ENCODE measurements around the gene TRABD. TPM values are rescaled to one million over a fixed set of nuclear protein-coding genes. Genes with fewer than 3 reads are reported as not detected.

Gene TRABD
- total RNA-seq, 1 experiment from 2014 or later: 55.7 TPM

DNA sequence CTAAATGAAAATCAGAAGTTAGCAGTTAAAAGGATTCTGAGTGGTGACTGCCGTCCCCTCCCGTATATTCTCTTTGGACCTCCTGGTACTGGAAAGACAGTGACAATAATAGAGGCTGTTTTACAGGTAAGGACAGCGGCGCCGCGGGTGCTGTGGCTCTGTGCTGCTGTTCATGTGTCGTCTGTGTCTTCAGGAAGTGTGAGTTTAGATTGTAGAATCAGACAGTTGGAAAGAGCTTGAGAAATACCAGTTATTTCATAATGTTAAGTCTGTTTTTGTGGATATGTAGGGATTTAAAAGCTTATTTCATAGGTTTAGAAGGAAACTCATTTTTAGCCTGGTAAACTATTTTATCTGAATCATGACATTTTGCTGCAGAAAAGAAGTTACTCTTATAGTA lies 42.6 kb upstream of the TRABD start:
- BruUV-seq (replicated peaks): no TSS peak
- H3K27ac ChIP-seq (ENCODE audit: low read length): no peak overlapping the region
- ATAC-seq (no peak), DNase-seq (ENCODE audit: low read depth, low spot score) (no peak)
- CTCF ChIA-PET: no interaction called here
- no peaks in the 10 kb centered on the region for H3K27me3 ChIP-seq (ENCODE audit: control insufficient read depth, insufficient read depth, low read length)
- H3K4me3 ChIP-seq (ENCODE audit: low read depth in 2 of 2, low read length in 2 of 2): no peak overlapping the region
- TF ChIP-seq TCF7L2 (IDR thresholded peaks at IDR 0.05; ENCODE audit: low read depth, low read length) (no peak), POLR2AphosphoS5 (IDR thresholded peaks at IDR 0.05; ENCODE audit: low read depth, low read length) (no peak), SIN3A (IDR thresholded peaks at IDR 0.05; ENCODE audit: borderline replicate concordance, insufficient read depth, low read depth, low read length) (no peak)
- TF ChIP-seq, protein P1, sequence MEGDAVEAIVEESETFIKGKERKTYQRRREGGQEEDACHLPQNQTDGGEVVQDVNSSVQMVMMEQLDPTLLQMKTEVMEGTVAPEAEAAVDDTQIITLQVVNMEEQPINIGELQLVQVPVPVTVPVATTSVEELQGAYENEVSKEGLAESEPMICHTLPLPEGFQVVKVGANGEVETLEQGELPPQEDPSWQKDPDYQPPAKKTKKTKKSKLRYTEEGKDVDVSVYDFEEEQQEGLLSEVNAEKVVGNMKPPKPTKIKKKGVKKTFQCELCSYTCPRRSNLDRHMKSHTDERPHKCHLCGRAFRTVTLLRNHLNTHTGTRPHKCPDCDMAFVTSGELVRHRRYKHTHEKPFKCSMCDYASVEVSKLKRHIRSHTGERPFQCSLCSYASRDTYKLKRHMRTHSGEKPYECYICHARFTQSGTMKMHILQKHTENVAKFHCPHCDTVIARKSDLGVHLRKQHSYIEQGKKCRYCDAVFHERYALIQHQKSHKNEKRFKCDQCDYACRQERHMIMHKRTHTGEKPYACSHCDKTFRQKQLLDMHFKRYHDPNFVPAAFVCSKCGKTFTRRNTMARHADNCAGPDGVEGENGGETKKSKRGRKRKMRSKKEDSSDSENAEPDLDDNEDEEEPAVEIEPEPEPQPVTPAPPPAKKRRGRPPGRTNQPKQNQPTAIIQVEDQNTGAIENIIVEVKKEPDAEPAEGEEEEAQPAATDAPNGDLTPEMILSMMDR (IDR thresholded peaks at IDR 0.05): no peak
- TF ChIP-seq, protein P2, sequence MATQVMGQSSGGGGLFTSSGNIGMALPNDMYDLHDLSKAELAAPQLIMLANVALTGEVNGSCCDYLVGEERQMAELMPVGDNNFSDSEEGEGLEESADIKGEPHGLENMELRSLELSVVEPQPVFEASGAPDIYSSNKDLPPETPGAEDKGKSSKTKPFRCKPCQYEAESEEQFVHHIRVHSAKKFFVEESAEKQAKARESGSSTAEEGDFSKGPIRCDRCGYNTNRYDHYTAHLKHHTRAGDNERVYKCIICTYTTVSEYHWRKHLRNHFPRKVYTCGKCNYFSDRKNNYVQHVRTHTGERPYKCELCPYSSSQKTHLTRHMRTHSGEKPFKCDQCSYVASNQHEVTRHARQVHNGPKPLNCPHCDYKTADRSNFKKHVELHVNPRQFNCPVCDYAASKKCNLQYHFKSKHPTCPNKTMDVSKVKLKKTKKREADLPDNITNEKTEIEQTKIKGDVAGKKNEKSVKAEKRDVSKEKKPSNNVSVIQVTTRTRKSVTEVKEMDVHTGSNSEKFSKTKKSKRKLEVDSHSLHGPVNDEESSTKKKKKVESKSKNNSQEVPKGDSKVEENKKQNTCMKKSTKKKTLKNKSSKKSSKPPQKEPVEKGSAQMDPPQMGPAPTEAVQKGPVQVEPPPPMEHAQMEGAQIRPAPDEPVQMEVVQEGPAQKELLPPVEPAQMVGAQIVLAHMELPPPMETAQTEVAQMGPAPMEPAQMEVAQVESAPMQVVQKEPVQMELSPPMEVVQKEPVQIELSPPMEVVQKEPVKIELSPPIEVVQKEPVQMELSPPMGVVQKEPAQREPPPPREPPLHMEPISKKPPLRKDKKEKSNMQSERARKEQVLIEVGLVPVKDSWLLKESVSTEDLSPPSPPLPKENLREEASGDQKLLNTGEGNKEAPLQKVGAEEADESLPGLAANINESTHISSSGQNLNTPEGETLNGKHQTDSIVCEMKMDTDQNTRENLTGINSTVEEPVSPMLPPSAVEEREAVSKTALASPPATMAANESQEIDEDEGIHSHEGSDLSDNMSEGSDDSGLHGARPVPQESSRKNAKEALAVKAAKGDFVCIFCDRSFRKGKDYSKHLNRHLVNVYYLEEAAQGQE (IDR thresholded peaks at IDR 0.05; ENCODE audit: insufficient read depth in 1 of 2, low read depth in 2 of 2, low read length in 1 of 2): no peak
- peaks cover 3% of the 10 kb centered on the region; the same call in 1 of the 2 replicates for H3K4me1 ChIP-seq (ENCODE audit: control insufficient read depth, insufficient read depth, low read length)
- intact Hi-C loops (cut with micrococcal nuclease; ENCODE audit: unreplicated experiment): no loop called here
- no peaks in the 10 kb centered on the region for H3K9me3 ChIP-seq (ENCODE audit: control insufficient read depth, insufficient read depth, low read depth, low read length)
- in situ Hi-C loops (cut with HindIII; ENCODE audit: low pct_unique_long_range_greater_than_20kb, low sequenced_read_pairs): no loop called here
- H3K36me3 ChIP-seq (ENCODE audit: control insufficient read depth, insufficient read depth, low read length): no peaks in the 10 kb centered on the region
- POLR2A ChIA-PET: no interaction called here

DNA sequence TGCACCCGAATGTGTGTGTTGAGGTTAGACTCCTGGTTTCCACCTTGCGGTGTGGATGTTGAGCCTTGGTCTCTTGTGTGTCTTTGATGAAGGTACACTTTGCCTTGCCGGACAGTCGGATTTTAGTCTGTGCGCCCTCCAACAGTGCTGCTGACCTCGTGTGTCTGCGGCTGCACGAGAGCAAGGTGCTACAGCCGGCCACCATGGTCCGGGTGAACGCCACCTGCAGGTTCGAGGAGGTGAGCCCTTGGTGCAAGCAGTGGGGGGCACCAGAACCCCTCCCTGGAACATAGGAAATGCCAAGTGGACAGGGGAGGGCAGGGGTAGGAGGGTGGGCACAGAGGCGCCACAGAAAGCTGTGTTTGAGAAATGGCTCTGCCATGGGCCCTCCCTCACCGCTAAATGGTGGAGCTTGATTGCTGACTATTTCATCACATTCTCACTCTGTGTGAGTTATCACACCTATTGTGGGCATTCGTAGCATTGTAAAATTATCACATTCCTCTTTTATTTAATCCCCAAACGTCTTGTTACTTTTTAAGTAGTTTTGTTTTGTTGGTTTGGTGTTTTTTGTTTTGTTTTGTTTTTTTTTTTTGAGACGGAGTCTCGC lies 41.6 kb upstream of the TRABD start:
- no peaks in the 10 kb centered on the region for H3K36me3 ChIP-seq (ENCODE audit: control insufficient read depth, insufficient read depth, low read length)
- peaks cover 3% of the 10 kb centered on the region; the same call in 1 of the 2 replicates for H3K4me1 ChIP-seq (ENCODE audit: control insufficient read depth, insufficient read depth, low read length)
- intact Hi-C loops (cut with micrococcal nuclease; ENCODE audit: unreplicated experiment): no loop called here
- no peaks in the 10 kb centered on the region for H3K27me3 ChIP-seq (ENCODE audit: control insufficient read depth, insufficient read depth, low read length)
- ChIA-PET POLR2A (no interaction called here), CTCF (interaction anchor here (0.7 kb wide), 1 partner anchor 103 kb away, joined by 3 read pairs; no protein-coding TSS in a partner anchor)
- DNase-seq (ENCODE audit: low read depth, low spot score) (no peak), ATAC-seq (no peak)
- H3K9me3 ChIP-seq (ENCODE audit: control insufficient read depth, insufficient read depth, low read depth, low read length): no peaks in the 10 kb centered on the region
- H3K4me3 ChIP-seq (ENCODE audit: low read depth in 2 of 2, low read length in 2 of 2): no peak overlapping the region
- in situ Hi-C loops (cut with HindIII; ENCODE audit: low pct_unique_long_range_greater_than_20kb, low sequenced_read_pairs): no loop called here
- BruUV-seq (replicated peaks): no TSS peak
- TF ChIP-seq TCF7L2 (IDR thresholded peaks at IDR 0.05; ENCODE audit: low read depth, low read length) (no peak), SIN3A (IDR thresholded peaks at IDR 0.05; ENCODE audit: borderline replicate concordance, insufficient read depth, low read depth, low read length) (no peak), POLR2AphosphoS5 (IDR thresholded peaks at IDR 0.05; ENCODE audit: low read depth, low read length) (no peak)
- TF ChIP-seq, protein P2 (IDR thresholded peaks at IDR 0.05; ENCODE audit: insufficient read depth in 1 of 2, low read depth in 2 of 2, low read length in 1 of 2): no peak
- TF ChIP-seq, protein P1 (IDR thresholded peaks at IDR 0.05): no peak
- no peak overlapping the region for H3K27ac ChIP-seq (ENCODE audit: low read length)
